HEK293 (cell line): ENCODE measurements around the gene IL1RL2.

Source experiments
- CTCF ChIA-PET: fragments of 350-600 bp; formaldehyde crosslinking; extraction: SDS; loops from one replicate; lab custom pipeline; 2021; ENCODE audit warnings: antibody characterized with exemption; lab: Yijun Ruan, JAX
- POLR2A ChIA-PET: fragments of 300-600 bp; formaldehyde crosslinking; extraction: SDS; loops from one replicate; lab custom pipeline; 2020; ENCODE audit warnings: antibody characterized with exemption, inconsistent platforms; lab: Yijun Ruan, JAX
- H3K27ac ChIP-seq: fragments of 200-500 bp; sonication (Bioruptor generic); 2 replicates; pipeline ENCODE4 v1.5.1; 2014; ENCODE audit warnings: low read depth, low read length, control low read depth, inconsistent platforms; ENCODE audit errors: extremely low read depth
- H3K36me3 ChIP-seq, 2 experiments: fragments of 200-500 bp in 1 of 2; sonication (Bioruptor generic) in 1 of 2; 1 replicate in 1 of 2; 2 replicates in 1 of 2; pipeline ENCODE4 v1.5.1; 2014 to 2017; ENCODE audit warnings: inconsistent platforms in 2 of 2, low read length in 2 of 2; ENCODE audit not compliant: control insufficient read depth in 2 of 2, insufficient read depth in 1 of 2
- H3K4me1 ChIP-seq: fragments of 200-500 bp; sonication (Bioruptor generic); 2 replicates; pipeline ENCODE4 v1.5.1; 2014; ENCODE audit warnings: mild to moderate bottlenecking, low read length, inconsistent platforms; ENCODE audit not compliant: control insufficient read depth, insufficient read depth
- H3K4me3 ChIP-seq: 2 replicates; pipeline ENCODE4 v1.5.1; 2011; ENCODE audit warnings: low read depth, mild to moderate bottlenecking, control low read depth, low read length, moderate library complexity
- H3K9me3 ChIP-seq: fragments of 200-500 bp; sonication (Bioruptor generic); 2 replicates; pipeline ENCODE4 v1.5.1; 2014; ENCODE audit warnings: low read depth, low read length, inconsistent platforms; ENCODE audit not compliant: control insufficient read depth, insufficient read depth
- PRDM10 ChIP-seq: fragments of 450-650 bp; formaldehyde crosslinking; IDR thresholded peaks from 2 replicates; pipeline ENCODE4 v1.5.1; 2016; ENCODE audit warnings: missing biosample characterization, missing genetic modification characterization
- REST ChIP-seq: fragments of 450-650 bp; formaldehyde crosslinking; IDR thresholded peaks from 2 replicates; pipeline ENCODE4 v1.5.1; 2016; ENCODE audit warnings: missing biosample characterization, missing genetic modification characterization
- ZFP37 ChIP-seq: fragments of 450-650 bp; formaldehyde crosslinking; IDR thresholded peaks from 2 replicates; pipeline ENCODE4 v1.5.1; 2016; ENCODE audit warnings: missing biosample characterization, missing genetic modification characterization
- ZNF274 ChIP-seq, 2 experiments: fragments of 200-500 bp in 1 of 2; fragments of 450-650 bp in 1 of 2; sonication (Bioruptor generic) in 1 of 2; formaldehyde crosslinking in 1 of 2; IDR thresholded peaks; 2 replicates each; pipeline versions ENCODE4 v1.5.1 to v1.6.1; 2014 to 2016; ENCODE audit warnings: borderline replicate concordance in 1 of 2, inconsistent platforms in 1 of 2, low read length in 1 of 2, missing biosample characterization in 1 of 2, missing genetic modification characterization in 1 of 2
- ZNF350 ChIP-seq: fragments of 450-650 bp; formaldehyde crosslinking; IDR thresholded peaks from 2 replicates; pipeline ENCODE4 v1.5.0; 2017; ENCODE audit warnings: missing biosample characterization, mild to moderate bottlenecking, missing genetic modification characterization
- ZNF558 ChIP-seq: fragments of 450-650 bp; formaldehyde crosslinking; IDR thresholded peaks from 2 replicates; pipeline ENCODE4 v1.5.1; 2016; ENCODE audit warnings: missing biosample characterization, missing genetic modification characterization
- ZNF639 ChIP-seq: fragments of 450-650 bp; formaldehyde crosslinking; IDR thresholded peaks from 2 replicates; pipeline ENCODE4 v1.5.1; 2016; ENCODE audit warnings: missing biosample characterization, missing genetic modification characterization
- ZNF704 ChIP-seq: fragments of 450-650 bp; formaldehyde crosslinking; IDR thresholded peaks from 2 replicates; pipeline ENCODE4 v1.5.1; 2016; ENCODE audit warnings: missing biosample characterization, missing genetic modification characterization
- ZNF791 ChIP-seq: fragments of 450-650 bp; formaldehyde crosslinking; IDR thresholded peaks from 2 replicates; pipeline ENCODE4 v1.5.1; 2016; ENCODE audit warnings: missing biosample characterization, missing genetic modification characterization

The IL1RL2 gene

GRCh38 chr2:102240640-102241370 is 54.0 kb downstream of the IL1RL2 start (continued):
- no peak for TF ChIP-seq PRDM10
- TF ChIP-seq ZNF350 = no peak
- peak; percentile 81 for TF ChIP-seq REST (tag by site-specific recombination)
- no peak for TF ChIP-seq ZNF558 (tag by site-specific recombination)
- TF ChIP-seq, all 188 proteins: peak for 5

- no peaks in the 10 kb centered on the region for H3K9me3 ChIP-seq
- no peaks in the 10 kb centered on the region for H3K36me3 ChIP-seq
- TF ChIP-seq ZFP37 (tag by site-specific recombination) (no peak), ZNF274 (IDR thresholded peaks at IDR 0.05; ENCODE audit: low read length) (no peak), ZNF274 (tag by site-specific recombination; IDR thresholded peaks at IDR 0.05; ENCODE audit: borderline replicate concordance) (no peak), ZNF791 (no peak), ZNF704 (tag by site-specific recombination) (no peak), ZNF639 (no peak)
- ChIA-PET CTCF (interaction anchor here (0.6 to 3.9 kb wide), 18 partner anchors 11 to 905 kb away, joined by 3 to 75 read pairs (median 6); partner anchors contain the start of gene IL1RL1), POLR2A (no interaction called here)
- H3K4me3 ChIP-seq = no peak overlapping the region
- no peak overlapping the region for H3K27ac ChIP-seq
- H3K4me1 ChIP-seq = no peaks in the 10 kb centered on the region
Measured at GRCh38 chr2:102241616-102242305, 54.9 kb downstream of the IL1RL2 start.
